Brain microvascular endothelial cell (primary cell): ENCODE data around the gene SIVA1.

Source experiments
- DNase-seq: peaks from one replicate; pipeline ENCODE4 v3.0.0-alpha.2; 2020
- H3K27ac ChIP-seq: fragments of 250-450 bp; sonication (Bioruptor Pico); 2 replicates; pipeline ENCODE4 v1.5.1; 2020; ENCODE audit warnings: mild to moderate bottlenecking, moderate library complexity
- H3K27me3 ChIP-seq: fragments of 250-450 bp; sonication (Bioruptor Pico); replicated peaks from 2 replicates; pipeline ENCODE4 v1.5.1; 2020; ENCODE audit warnings: mild to moderate bottlenecking
- H3K36me3 ChIP-seq: fragments of 250-450 bp; sonication (Bioruptor Pico); replicated peaks from 2 replicates; pipeline ENCODE4 v1.5.1; 2020; ENCODE audit warnings: mild to moderate bottlenecking
- H3K4me3 ChIP-seq: 2 replicates; pipeline ENCODE4 v1.5.1; 2011; ENCODE audit warnings: low read depth, mild to moderate bottlenecking, control low read depth, low read length, moderate library complexity
- CTCF ChIP-seq: IDR thresholded peaks from 2 replicates; pipeline ENCODE4 v1.5.1; 2011; ENCODE audit warnings: low read depth, mild to moderate bottlenecking, moderate library complexity, low read length, control low read depth, inconsistent platforms; ENCODE audit errors: missing control alignments
- in situ Hi-C: cut with HindIII; loops from 2 replicates; pipeline ENCODE4 v1.10.0; 2017; ENCODE audit warnings: low sequenced_read_pairs, low pct_ligation_motif_present

The SIVA1 gene

GRCh38 chr14:104757238-104757585 lies 4.3 kb downstream of the SIVA1 start:
- no peak for DNase-seq
- in situ Hi-C loops = no loop called here
- no peak for TF ChIP-seq CTCF
- peaks cover 24% of the 10 kb centered on the region for H3K36me3 ChIP-seq
- no peaks in the 10 kb centered on the region for H3K27me3 ChIP-seq
- H3K27ac ChIP-seq = no peak overlapping the region
- H3K4me3 ChIP-seq = no peak overlapping the region

- Histone ChIP-seq H3K27ac (no peak overlapping the region), H3K27me3 (no peaks in the 10 kb centered on the region), H3K4me3 (no peak overlapping the region), H3K36me3 (peaks cover 24% of the 10 kb centered on the region)
- no peak for DNase-seq
- TF ChIP-seq CTCF = no peak
- in situ Hi-C loops = no loop called here
Measured at GRCh38 chr14:104757681-104758392, 4.9 kb downstream of the SIVA1 start.

GRCh38 chr14:104758981-104759969 lies 6.3 kb downstream of the SIVA1 start:
- no peak overlapping the region for H3K27ac ChIP-seq
- no peak overlapping the region for H3K4me3 ChIP-seq
- no peaks in the 10 kb centered on the region for H3K27me3 ChIP-seq
- H3K36me3 ChIP-seq = peaks cover 24% of the 10 kb centered on the region
- no peak for TF ChIP-seq CTCF
- in situ Hi-C loops = no loop called here
- DNase-seq = no peak

GRCh38 chr14:104765517-104765916 lies 12.6 kb downstream of the SIVA1 start:
- Histone ChIP-seq H3K27me3 (no peaks in the 10 kb centered on the region), H3K36me3 (no peaks in the 10 kb centered on the region), H3K27ac (no peak overlapping the region), H3K4me3 (no peak overlapping the region)
- no peak for DNase-seq
- in situ Hi-C loops = no loop called here
- TF ChIP-seq CTCF = no peak

- no peaks in the 10 kb centered on the region for H3K27me3 ChIP-seq
- no peak overlapping the region for H3K4me3 ChIP-seq
- H3K36me3 ChIP-seq = peaks cover 6% of the 10 kb centered on the region
- in situ Hi-C loops = no loop called here
- TF ChIP-seq CTCF = no peak
- no peak for DNase-seq
- no peak overlapping the region for H3K27ac ChIP-seq
Measured at GRCh38 chr14:104766256-104766862, 13.4 kb downstream of the SIVA1 start.
